DND-41 (cell line): Measurements from ENCODE around the gene STEAP1B.
"Not testable (repeated sequence)": the region's sequence is repeated elsewhere in the genome, so short reads cannot be mapped to it uniquely, and the experiment has no call there.

Experiments used
- ATAC-seq: fragments of 200-7000 bp; cut with Tn5 transposase; 3 replicates; pipeline ENCODE4 v1.9.1; 2021; ENCODE audit warnings: low read depth; ENCODE audit not compliant: insufficient read depth
- DNase-seq: peaks from one replicate; pipeline ENCODE4 v3.0.0-alpha.2; 2020
- H2AFZ ChIP-seq: 2 replicates; pipeline ENCODE4 v1.6.0; 2012; ENCODE audit warnings: low read depth, low read length
- H3K27ac ChIP-seq: 2 replicates; pipeline ENCODE4 v1.5.1; 2012; ENCODE audit warnings: low read length, inconsistent platforms
- H3K27me3 ChIP-seq: fragments of 200-600 bp; sonication (generic); 2 replicates; pipeline ENCODE4 v1.6.0; 2012; ENCODE audit warnings: low read length, mild to moderate bottlenecking, inconsistent platforms; ENCODE audit not compliant: insufficient read depth, poor library complexity
- H3K36me3 ChIP-seq: 2 replicates; pipeline ENCODE4 v1.5.1; 2012; ENCODE audit warnings: low read length, inconsistent platforms; ENCODE audit not compliant: insufficient read depth
- H3K4me1 ChIP-seq: 2 replicates; pipeline ENCODE4 v1.5.1; 2012; ENCODE audit warnings: mild to moderate bottlenecking, low read length; ENCODE audit not compliant: insufficient read depth
- H3K4me2 ChIP-seq: 2 replicates; pipeline ENCODE4 v1.6.0; 2012; ENCODE audit warnings: mild to moderate bottlenecking, moderate library complexity, low read length, inconsistent platforms; ENCODE audit not compliant: insufficient read depth
- H3K4me3 ChIP-seq, 2 experiments: fragments of 200-600 bp in 1 of 2; shearing (Covaris generic) in 1 of 2; 2 replicates each; pipeline ENCODE4 v1.5.1; 2012 to 2016; ENCODE audit warnings: inconsistent platforms in 2 of 2, low read length in 2 of 2, mild to moderate bottlenecking in 2 of 2, low read depth in 1 of 2, moderate library complexity in 1 of 2
- H3K79me2 ChIP-seq: 2 replicates; pipeline ENCODE4 v1.6.0; 2012; ENCODE audit warnings: low read length, inconsistent platforms; ENCODE audit not compliant: insufficient read depth
- H3K9ac ChIP-seq: 2 replicates; pipeline ENCODE4 v1.6.0; 2012; ENCODE audit warnings: low read depth, mild to moderate bottlenecking, inconsistent platforms, low read length, moderate library complexity
- H3K9me3 ChIP-seq: 2 replicates; pipeline ENCODE4 v1.5.1; 2012; ENCODE audit warnings: low read length, moderate library complexity, mild to moderate bottlenecking, inconsistent platforms; ENCODE audit not compliant: insufficient read depth, severe bottlenecking
- H4K20me1 ChIP-seq: 2 replicates; pipeline ENCODE4 v1.6.0; 2012; ENCODE audit warnings: low read length; ENCODE audit not compliant: insufficient read depth
- CTCF ChIP-seq: IDR thresholded peaks from 2 replicates; pipeline ENCODE4 v1.5.1; 2012; ENCODE audit warnings: borderline replicate concordance, low read length, moderate library complexity, mild to moderate bottlenecking; ENCODE audit not compliant: poor library complexity, severe bottlenecking; ENCODE audit errors: extremely low read depth
- EZH2 ChIP-seq: IDR thresholded peaks from 3 replicates; pipeline ENCODE4 v1.6.1; 2012; ENCODE audit warnings: borderline replicate concordance, low read depth, mild to moderate bottlenecking, moderate library complexity, low read length, inconsistent platforms; ENCODE audit not compliant: severe bottlenecking

STEAP1B gene

GRCh38 chr7:22543169-22543568 is 43.2 kb upstream of the STEAP1B start:
- Histone ChIP-seq H3K4me1 (no peaks in the 10 kb centered on the region), H3K9ac (no peak overlapping the region), H4K20me1 (no peaks in the 10 kb centered on the region), H3K27ac (no peak overlapping the region), H3K9me3 (no peaks in the 10 kb centered on the region), H3K79me2 (no peaks in the 10 kb centered on the region), H2AFZ (no peak overlapping the region), H3K4me2 (no peak overlapping the region), H3K36me3 (no peaks in the 10 kb centered on the region), H3K27me3 (peaks cover 11% of the 10 kb centered on the region), H3K4me3 (no peak overlapping the region)
- no peak for DNase-seq
- TF ChIP-seq CTCF (no peak), EZH2 (no peak)
- no peak for ATAC-seq

GRCh38 chr7:22542669-22543068 is 42.7 kb upstream of the STEAP1B start:
- TF ChIP-seq EZH2 (no peak), CTCF (no peak)
- DNase-seq (no peak), ATAC-seq (no peak)
- Histone ChIP-seq H3K4me1 (no peaks in the 10 kb centered on the region), H3K79me2 (no peaks in the 10 kb centered on the region), H3K4me2 (no peak overlapping the region), H3K27me3 (peaks cover 7% of the 10 kb centered on the region), H3K4me3 (no peak overlapping the region), H2AFZ (no peak overlapping the region), H4K20me1 (no peaks in the 10 kb centered on the region), H3K9ac (no peak overlapping the region), H3K36me3 (no peaks in the 10 kb centered on the region), H3K27ac (no peak overlapping the region), H3K9me3 (no peaks in the 10 kb centered on the region)

GRCh38 chr7:22542254-22542653 is 42.3 kb upstream of the STEAP1B start:
- Histone ChIP-seq H3K27ac (no peak overlapping the region), H2AFZ (no peak overlapping the region), H3K9ac (no peak overlapping the region), H3K79me2 (no peaks in the 10 kb centered on the region), H3K4me2 (no peak overlapping the region), H3K4me3 (no peak overlapping the region), H4K20me1 (no peaks in the 10 kb centered on the region), H3K9me3 (no peaks in the 10 kb centered on the region), H3K27me3 (peaks cover 7% of the 10 kb centered on the region), H3K4me1 (no peaks in the 10 kb centered on the region), H3K36me3 (no peaks in the 10 kb centered on the region)
- DNase-seq (no peak), ATAC-seq (no peak)
- TF ChIP-seq CTCF (no peak), EZH2 (no peak)

GRCh38 chr7:22541789-22542188 is 41.8 kb upstream of the STEAP1B start:
- Histone ChIP-seq H3K4me1 (no peaks in the 10 kb centered on the region), H3K79me2 (no peaks in the 10 kb centered on the region), H3K36me3 (no peaks in the 10 kb centered on the region), H3K27ac (no peak overlapping the region), H3K9ac (no peak overlapping the region), H3K4me3 (no peak overlapping the region), H3K27me3 (peaks cover 5% of the 10 kb centered on the region), H3K9me3 (no peaks in the 10 kb centered on the region), H3K4me2 (no peak overlapping the region), H4K20me1 (no peaks in the 10 kb centered on the region), H2AFZ (no peak overlapping the region)
- TF ChIP-seq CTCF (no peak), EZH2 (no peak)
- DNase-seq (no peak), ATAC-seq (no peak)

- not testable (repeated sequence) for H3K4me1 ChIP-seq, H3K4me2 ChIP-seq, ATAC-seq, H3K9ac ChIP-seq, H3K27ac ChIP-seq, H3K4me3 ChIP-seq, H3K79me2 ChIP-seq, H2AFZ ChIP-seq, H4K20me1 ChIP-seq, H3K9me3 ChIP-seq, DNase-seq, H3K36me3 ChIP-seq, H3K27me3 ChIP-seq
Observed at GRCh38 chr7:22528537-22528936, 28.5 kb upstream of the STEAP1B start.
